ENCODE data around the gene ITGA6. TPM values are rescaled to one million over a fixed set of nuclear protein-coding genes. Genes with fewer than 3 reads are reported as not detected.

ITGA6 gene
- polyA plus RNA-seq, 6 donors from 2014 or later: 0.36 to 0.74 (median 0.52) TPM; not detected in 1

GRCh38 chr2:172465417-172466334 is 38.3 kb downstream of the ITGA6 start:
- H3K27me3 Mint-ChIP-seq: peaks cover 0 to 5% (median 0%) of the 10 kb centered on the region in 3 donors
- peaks cover 36 to 43% (median 37%) of the 10 kb centered on the region in 3 donors for H3K4me1 Mint-ChIP-seq
- H3K9me3 Mint-ChIP-seq: no peaks in the 10 kb centered on the region
- peak; percentile 24 to 44 for ATAC-seq (ENCODE audit: low read depth in 2 of 2)
- peak overlapping the region in 2 of 6 donors; percentile 34 to 49 for H3K27ac Mint-ChIP-seq
- peak; percentile 50 for DNase-seq
- peak overlapping the region in 3 of 8 donors; percentile 20 to 44 (median 38) for H3K4me3 Mint-ChIP-seq
- H3K36me3 Mint-ChIP-seq: no peaks in the 10 kb centered on the region

- H3K4me3 Mint-ChIP-seq: no peak overlapping the region
- no peaks in the 10 kb centered on the region for H3K36me3 Mint-ChIP-seq
- H3K27ac Mint-ChIP-seq: peak overlapping the region in 2 of 6 donors; percentile 73 to 83
- no peaks in the 10 kb centered on the region for H3K9me3 Mint-ChIP-seq
- ATAC-seq (ENCODE audit: low read depth in 2 of 2) (no peak), DNase-seq (no peak)
- peaks cover 0 to 5% (median 0%) of the 10 kb centered on the region in 3 donors for H3K27me3 Mint-ChIP-seq
- peaks cover 32 to 33% (median 32%) of the 10 kb centered on the region in 3 donors for H3K4me1 Mint-ChIP-seq
These were observed 40.0 kb downstream of the ITGA6 start for GRCh38 chr2:172467382-172467781.

GRCh38 chr2:172470958-172471922 is 43.9 kb downstream of the ITGA6 start:
- Mint-ChIP-seq H3K27me3 (peaks cover 0 to 5% (median 0%) of the 10 kb centered on the region in 3 donors), H3K36me3 (no peaks in the 10 kb centered on the region), H3K4me3 (no peak overlapping the region), H3K4me1 (no peaks in the 10 kb centered on the region), H3K27ac (no peak overlapping the region), H3K9me3 (peaks cover 0 to 1% (median 0%) of the 10 kb centered on the region in 7 donors)
- DNase-seq: no peak
- ATAC-seq (ENCODE audit: low read depth in 2 of 2): no peak

- H3K27ac Mint-ChIP-seq: no peak overlapping the region
- no peaks in the 10 kb centered on the region for H3K4me1 Mint-ChIP-seq
- no peaks in the 10 kb centered on the region for H3K27me3 Mint-ChIP-seq
- no peak overlapping the region for H3K4me3 Mint-ChIP-seq
- DNase-seq (no peak), ATAC-seq (ENCODE audit: low read depth in 2 of 2) (no peak)
- H3K9me3 Mint-ChIP-seq: peaks cover 0 to 1% (median 0%) of the 10 kb centered on the region in 7 donors
- H3K36me3 Mint-ChIP-seq: no peaks in the 10 kb centered on the region
These were observed 45.2 kb downstream of the ITGA6 start for GRCh38 chr2:172472446-172473033.

GRCh38 chr2:172473167-172473566 is 45.8 kb downstream of the ITGA6 start:
- Mint-ChIP-seq H3K9me3 (peaks cover 0 to 1% (median 0%) of the 10 kb centered on the region in 7 donors), H3K27me3 (no peaks in the 10 kb centered on the region), H3K36me3 (no peaks in the 10 kb centered on the region), H3K4me1 (no peaks in the 10 kb centered on the region), H3K4me3 (no peak overlapping the region), H3K27ac (no peak overlapping the region)
- DNase-seq: no peak
- no peak for ATAC-seq (ENCODE audit: low read depth in 2 of 2)

- H3K27me3 Mint-ChIP-seq: peaks cover 0 to 7% (median 0%) of the 10 kb centered on the region in 3 donors
- no peak overlapping the region for H3K27ac Mint-ChIP-seq
- peaks cover 0 to 5% (median 2%) of the 10 kb centered on the region in 3 donors for H3K4me1 Mint-ChIP-seq
- H3K9me3 Mint-ChIP-seq: no peaks in the 10 kb centered on the region
- peak overlapping the region in 1 of 8 donors; percentile 5 for H3K4me3 Mint-ChIP-seq
- ATAC-seq (ENCODE audit: low read depth in 2 of 2): no peak
- DNase-seq: no peak
- H3K36me3 Mint-ChIP-seq: no peaks in the 10 kb centered on the region
These were observed 51.0 kb downstream of the ITGA6 start for GRCh38 chr2:172478353-172478752.

- Mint-ChIP-seq H3K27ac (no peak overlapping the region), H3K4me1 (peaks cover 6 to 14% (median 10%) of the 10 kb centered on the region in 3 donors)
- ATAC-seq (ENCODE audit: low read depth in 2 of 2): no peak
These were observed 53.2 kb downstream of the ITGA6 start for GRCh38 chr2:172480301-172481218.

GRCh38 chr2:172481507-172482262 is 54.3 kb downstream of the ITGA6 start:
- peaks cover 6 to 14% (median 10%) of the 10 kb centered on the region in 3 donors for H3K4me1 Mint-ChIP-seq
- DNase-seq (no peak), ATAC-seq (ENCODE audit: low read depth in 2 of 2) (no peak)
- H3K27me3 Mint-ChIP-seq: peaks cover 0 to 7% (median 0%) of the 10 kb centered on the region in 3 donors
- no peaks in the 10 kb centered on the region for H3K36me3 Mint-ChIP-seq
- H3K27ac Mint-ChIP-seq: peak overlapping the region in 1 of 6 donors; percentile 57
- no peaks in the 10 kb centered on the region for H3K9me3 Mint-ChIP-seq
- no peak overlapping the region for H3K4me3 Mint-ChIP-seq

More at GRCh38 chr2:172480301-172481218, 53.2 kb downstream of the ITGA6 start:
- H3K4me3 Mint-ChIP-seq: no peak overlapping the region
- peaks cover 0 to 7% (median 0%) of the 10 kb centered on the region in 3 donors for H3K27me3 Mint-ChIP-seq
- H3K9me3 Mint-ChIP-seq: no peaks in the 10 kb centered on the region
- H3K36me3 Mint-ChIP-seq: no peaks in the 10 kb centered on the region
- DNase-seq: no peak

- Mint-ChIP-seq H3K4me3 (no peak overlapping the region), H3K27ac (peak overlapping the region in 2 of 6 donors; percentile 35 to 82), H3K27me3 (peaks cover 0 to 7% (median 0%) of the 10 kb centered on the region in 3 donors), H3K4me1 (peaks cover 6 to 14% (median 10%) of the 10 kb centered on the region in 3 donors), H3K9me3 (no peaks in the 10 kb centered on the region), H3K36me3 (peaks cover 0 to 4% of the 10 kb centered on the region in 2 donors)
- DNase-seq: no peak
- no peak for ATAC-seq (ENCODE audit: low read depth in 2 of 2)
These were observed 56.9 kb downstream of the ITGA6 start for GRCh38 chr2:172484253-172484652.

GRCh38 chr2:172484706-172485105 is 57.3 kb downstream of the ITGA6 start:
- peak overlapping the region in 1 of 6 donors; percentile 35 for H3K27ac Mint-ChIP-seq
- DNase-seq (no peak), ATAC-seq (ENCODE audit: low read depth in 2 of 2) (no peak)
- H3K4me3 Mint-ChIP-seq: no peak overlapping the region
- peaks cover 0 to 4% of the 10 kb centered on the region in 2 donors for H3K36me3 Mint-ChIP-seq
- H3K4me1 Mint-ChIP-seq: peaks cover 6 to 14% (median 10%) of the 10 kb centered on the region in 3 donors
- peaks cover 0 to 3% (median 0%) of the 10 kb centered on the region in 3 donors for H3K27me3 Mint-ChIP-seq
- no peaks in the 10 kb centered on the region for H3K9me3 Mint-ChIP-seq

GRCh38 chr2:172488556-172488955 is 61.2 kb downstream of the ITGA6 start:
- ATAC-seq (ENCODE audit: low read depth in 2 of 2) (no peak), DNase-seq (no peak)
- no peaks in the 10 kb centered on the region for H3K27me3 Mint-ChIP-seq
- no peak overlapping the region for H3K27ac Mint-ChIP-seq
- H3K36me3 Mint-ChIP-seq: peaks cover 0 to 14% of the 10 kb centered on the region in 2 donors
- H3K4me3 Mint-ChIP-seq: no peak overlapping the region
- no peaks in the 10 kb centered on the region for H3K9me3 Mint-ChIP-seq
- peaks cover 6 to 19% (median 16%) of the 10 kb centered on the region in 3 donors for H3K4me1 Mint-ChIP-seq
